ENCODE measurements around the gene PITRM1.

The PITRM1 gene

GRCh38 chr10:3165196-3165595, 7.4 kb downstream of the PITRM1 start:
- TF ChIP-seq POLR2A (IDR thresholded peaks at IDR 0.05; ENCODE audit: low read depth, low read length) = no peak
- FAIRE-seq (no peak), DNase-seq (ENCODE audit: insufficient read length, low spot score) (no peak)

DNA sequence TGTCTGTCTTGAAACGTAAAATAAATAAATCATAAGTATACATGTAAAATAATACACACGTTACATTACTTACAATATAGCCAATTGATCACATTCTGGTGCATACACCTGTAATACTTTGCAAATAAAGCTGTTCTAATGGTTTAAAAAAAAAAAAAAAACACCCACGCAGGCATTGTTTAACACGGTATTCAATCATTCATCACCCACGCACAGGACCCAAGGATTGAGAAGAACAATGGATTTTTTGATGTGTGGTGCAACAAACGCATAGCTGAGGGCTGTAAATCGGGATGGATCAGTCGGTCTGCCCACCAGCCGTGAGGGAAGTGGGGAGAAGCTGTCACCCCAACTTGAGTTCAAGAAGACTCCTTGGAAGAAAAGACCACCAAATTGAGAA, 8.7 kb downstream of the PITRM1 start:
- TF ChIP-seq POLR2A (IDR thresholded peaks at IDR 0.05; ENCODE audit: low read depth, low read length) = no peak
- FAIRE-seq (no peak), DNase-seq (ENCODE audit: insufficient read length, low spot score) (no peak)

- DNase-seq (ENCODE audit: insufficient read length, low spot score) (no peak), FAIRE-seq (no peak)
- TF ChIP-seq POLR2A (IDR thresholded peaks at IDR 0.05; ENCODE audit: low read depth, low read length) = no peak
Measured at GRCh38 chr10:3162533-3162932, 10.0 kb downstream of the PITRM1 start.

GRCh38 chr10:3159152-3159551, 13.4 kb downstream of the PITRM1 start:
- FAIRE-seq (no peak), DNase-seq (ENCODE audit: insufficient read length, low spot score) (no peak)
- no peak for TF ChIP-seq POLR2A (IDR thresholded peaks at IDR 0.05; ENCODE audit: low read depth, low read length)

- DNase-seq (ENCODE audit: insufficient read length, low spot score) (no peak), FAIRE-seq (no peak)
- no peak for TF ChIP-seq POLR2A (IDR thresholded peaks at IDR 0.05; ENCODE audit: low read depth, low read length)
Measured at GRCh38 chr10:3154666-3155065, 17.9 kb downstream of the PITRM1 start.

GRCh38 chr10:3152566-3152935, 20.0 kb downstream of the PITRM1 start:
- no peak for TF ChIP-seq POLR2A (IDR thresholded peaks at IDR 0.05; ENCODE audit: low read depth, low read length)
- DNase-seq (ENCODE audit: insufficient read length, low spot score) (no peak), FAIRE-seq (no peak)

DNA sequence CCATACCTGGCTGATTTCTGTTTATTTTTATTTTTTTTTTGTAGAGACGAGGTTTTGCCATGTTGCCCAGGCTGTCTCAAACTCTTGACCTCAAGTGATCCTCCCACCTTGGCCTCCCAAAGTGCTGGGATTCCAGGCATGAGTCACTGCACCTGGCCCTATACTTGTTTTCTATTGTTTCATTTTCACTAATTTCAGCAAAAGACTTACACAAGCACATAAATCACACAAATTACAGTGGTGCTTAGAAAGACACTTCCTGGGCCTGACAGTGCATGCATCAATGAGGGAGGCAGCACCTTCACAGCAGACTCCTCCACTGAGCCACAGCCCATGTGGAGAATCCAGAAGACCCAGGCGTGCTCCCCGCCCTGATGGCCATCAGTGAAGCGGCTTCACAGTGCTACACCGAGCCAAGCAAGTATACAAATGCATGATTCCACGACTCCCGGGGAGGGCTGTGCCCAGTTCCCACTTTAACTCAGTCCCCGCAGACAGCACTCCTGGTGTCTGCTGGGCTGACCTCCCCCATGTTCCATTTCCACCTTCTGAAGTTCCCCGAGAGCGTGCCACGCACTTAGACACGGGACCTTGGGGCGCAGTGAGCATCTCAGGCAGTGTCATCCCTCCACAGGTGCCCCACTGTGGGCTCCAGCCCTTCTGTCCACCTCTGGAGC, 20.6 kb downstream of the PITRM1 start:
- no peak for TF ChIP-seq POLR2A (IDR thresholded peaks at IDR 0.05; ENCODE audit: low read depth, low read length)
- no peak for DNase-seq (ENCODE audit: insufficient read length, low spot score)
- FAIRE-seq = no peak

DNA sequence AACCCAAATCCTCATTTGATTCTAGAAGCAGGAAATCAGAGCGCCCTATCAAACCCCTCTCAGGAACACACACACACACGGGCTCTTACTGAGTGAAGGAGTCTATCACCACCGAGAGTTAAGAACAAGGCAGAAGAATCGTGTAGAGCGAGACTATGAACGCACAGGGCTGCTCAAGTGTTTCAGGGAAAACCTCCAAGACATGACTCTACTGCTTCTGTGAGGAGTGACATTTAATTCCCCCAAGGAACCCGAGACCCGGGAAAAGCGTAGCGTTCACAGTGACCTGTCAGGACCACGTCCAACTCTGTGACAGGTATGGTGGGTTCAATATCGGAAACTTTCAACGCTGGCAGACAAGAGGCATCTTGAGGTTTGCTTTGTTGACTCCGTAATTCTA, 21.6 kb downstream of the PITRM1 start:
- no peak for FAIRE-seq
- DNase-seq (ENCODE audit: insufficient read length, low spot score) = no peak
- TF ChIP-seq POLR2A (IDR thresholded peaks at IDR 0.05; ENCODE audit: low read depth, low read length) = no peak

- FAIRE-seq = no peak
- no peak for DNase-seq (ENCODE audit: insufficient read length, low spot score)
- TF ChIP-seq POLR2A (IDR thresholded peaks at IDR 0.05; ENCODE audit: low read depth, low read length) = no peak
Measured at GRCh38 chr10:3150366-3150765, 22.2 kb downstream of the PITRM1 start.

- DNase-seq (ENCODE audit: insufficient read length, low spot score) (no peak), FAIRE-seq (no peak)
- no peak for TF ChIP-seq POLR2A (IDR thresholded peaks at IDR 0.05; ENCODE audit: low read depth, low read length)
Measured at GRCh38 chr10:3149918-3150317, 22.7 kb downstream of the PITRM1 start.

DNA sequence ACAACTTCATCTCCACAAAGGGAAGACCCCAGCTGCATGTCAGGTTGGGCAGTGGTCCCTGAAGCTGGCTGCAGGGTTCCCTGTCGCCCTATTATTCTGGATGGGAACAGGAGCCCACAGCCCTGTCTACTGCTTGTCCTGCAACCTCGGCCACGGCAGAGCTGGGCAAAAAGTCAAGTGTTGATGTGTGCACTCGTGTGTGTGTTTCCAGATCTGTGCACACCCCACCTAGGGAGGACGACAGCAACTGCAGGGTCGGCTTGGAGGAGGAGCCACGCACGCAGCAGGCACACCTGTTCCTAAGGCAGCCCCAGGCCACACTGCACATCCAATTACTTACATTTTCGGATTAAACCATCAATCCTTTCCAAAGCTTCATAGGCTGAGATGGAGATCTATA, 23.6 kb downstream of the PITRM1 start:
- FAIRE-seq (no peak), DNase-seq (ENCODE audit: insufficient read length, low spot score) (no peak)
- no peak for TF ChIP-seq POLR2A (IDR thresholded peaks at IDR 0.05; ENCODE audit: low read depth, low read length)

GRCh38 chr10:3148041-3148440, 24.5 kb downstream of the PITRM1 start:
- FAIRE-seq (no peak), DNase-seq (ENCODE audit: insufficient read length, low spot score) (no peak)
- no peak for TF ChIP-seq POLR2A (IDR thresholded peaks at IDR 0.05; ENCODE audit: low read depth, low read length)

DNA sequence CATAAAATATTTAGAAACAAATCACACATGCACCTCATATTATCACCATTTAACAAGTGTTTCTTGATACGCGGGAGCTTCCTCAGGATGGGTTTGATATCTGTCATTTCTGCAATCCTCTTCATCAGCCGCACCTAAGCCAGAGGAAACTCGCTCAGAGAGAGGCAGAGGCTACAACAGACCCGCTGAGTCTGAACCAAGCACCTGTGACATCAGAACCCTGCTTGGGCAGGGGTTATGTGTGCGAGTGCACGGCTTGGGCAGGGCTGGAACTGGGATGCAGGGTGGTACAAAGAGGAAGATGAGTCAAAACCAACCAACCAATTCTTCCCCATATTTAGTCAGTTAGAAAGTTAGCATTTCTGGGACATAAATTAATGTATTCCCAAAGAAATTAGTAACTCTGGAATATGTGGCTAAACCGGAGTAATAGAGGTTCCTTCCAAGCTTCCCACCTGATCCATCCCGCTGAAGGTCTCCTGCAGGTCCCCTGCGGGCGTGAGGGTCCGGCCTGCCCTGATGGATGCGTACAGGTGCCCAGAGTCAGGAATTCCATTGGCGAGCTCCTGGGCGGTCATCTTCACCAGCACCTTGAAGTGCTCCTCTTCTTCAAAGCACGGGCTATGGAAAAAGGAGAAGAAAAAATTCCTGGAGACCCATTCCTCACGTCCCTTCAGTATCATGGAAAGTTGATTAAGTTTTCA, 25.3 kb downstream of the PITRM1 start:
- FAIRE-seq (no peak), DNase-seq (ENCODE audit: insufficient read length, low spot score) (no peak)
- TF ChIP-seq POLR2A (IDR thresholded peaks at IDR 0.05; ENCODE audit: low read depth, low read length) = no peak

DNA sequence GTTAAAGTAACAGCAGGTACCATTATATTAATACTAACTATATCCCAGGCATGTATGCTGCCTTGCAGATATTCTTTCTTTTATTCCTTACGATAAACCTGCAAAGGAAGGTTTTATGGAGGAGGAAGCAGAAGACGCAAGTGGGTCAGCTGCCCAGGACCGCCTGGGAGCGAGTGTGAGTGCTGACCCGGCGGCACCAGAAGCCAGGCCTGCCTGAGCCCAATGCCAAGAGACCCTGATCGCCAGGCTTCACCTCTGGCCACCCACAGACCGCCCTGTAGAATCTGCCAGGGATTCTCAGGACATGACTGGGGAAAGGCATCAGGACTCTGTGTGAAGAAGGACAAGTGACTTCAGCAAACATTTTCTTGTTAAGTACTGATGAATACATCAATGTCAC, 26.3 kb downstream of the PITRM1 start:
- TF ChIP-seq POLR2A (IDR thresholded peaks at IDR 0.05; ENCODE audit: low read depth, low read length) = no peak
- no peak for FAIRE-seq
- no peak for DNase-seq (ENCODE audit: insufficient read length, low spot score)

- no peak for DNase-seq (ENCODE audit: insufficient read length, low spot score)
- no peak for FAIRE-seq
- TF ChIP-seq POLR2A (IDR thresholded peaks at IDR 0.05; ENCODE audit: low read depth, low read length) = no peak
Measured at GRCh38 chr10:3145366-3145765, 27.2 kb downstream of the PITRM1 start.
